ENCODE data around the gene PAN3. TPM values are rescaled to one million over a fixed set of nuclear protein-coding genes. Genes with fewer than 3 reads are reported as not detected.

Gene PAN3, protein sequence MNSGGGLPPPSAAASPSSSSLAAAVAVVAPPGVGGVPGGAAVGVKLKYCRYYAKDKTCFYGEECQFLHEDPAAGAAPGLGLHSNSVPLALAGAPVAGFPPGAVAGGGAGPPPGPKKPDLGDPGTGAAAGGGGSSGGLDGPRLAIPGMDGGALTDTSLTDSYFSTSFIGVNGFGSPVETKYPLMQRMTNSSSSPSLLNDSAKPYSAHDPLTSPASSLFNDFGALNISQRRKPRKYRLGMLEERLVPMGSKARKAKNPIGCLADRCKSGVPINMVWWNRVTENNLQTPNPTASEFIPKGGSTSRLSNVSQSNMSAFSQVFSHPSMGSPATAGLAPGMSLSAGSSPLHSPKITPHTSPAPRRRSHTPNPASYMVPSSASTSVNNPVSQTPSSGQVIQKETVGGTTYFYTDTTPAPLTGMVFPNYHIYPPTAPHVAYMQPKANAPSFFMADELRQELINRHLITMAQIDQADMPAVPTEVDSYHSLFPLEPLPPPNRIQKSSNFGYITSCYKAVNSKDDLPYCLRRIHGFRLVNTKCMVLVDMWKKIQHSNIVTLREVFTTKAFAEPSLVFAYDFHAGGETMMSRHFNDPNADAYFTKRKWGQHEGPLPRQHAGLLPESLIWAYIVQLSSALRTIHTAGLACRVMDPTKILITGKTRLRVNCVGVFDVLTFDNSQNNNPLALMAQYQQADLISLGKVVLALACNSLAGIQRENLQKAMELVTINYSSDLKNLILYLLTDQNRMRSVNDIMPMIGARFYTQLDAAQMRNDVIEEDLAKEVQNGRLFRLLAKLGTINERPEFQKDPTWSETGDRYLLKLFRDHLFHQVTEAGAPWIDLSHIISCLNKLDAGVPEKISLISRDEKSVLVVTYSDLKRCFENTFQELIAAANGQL
- 4.6 to 8.9 TPM (median 8.7 TPM) in 5 replicates for total RNA-seq (2022; extraction: Qiagen RNA extraction; ENCODE audit: low read depth)

DNA sequence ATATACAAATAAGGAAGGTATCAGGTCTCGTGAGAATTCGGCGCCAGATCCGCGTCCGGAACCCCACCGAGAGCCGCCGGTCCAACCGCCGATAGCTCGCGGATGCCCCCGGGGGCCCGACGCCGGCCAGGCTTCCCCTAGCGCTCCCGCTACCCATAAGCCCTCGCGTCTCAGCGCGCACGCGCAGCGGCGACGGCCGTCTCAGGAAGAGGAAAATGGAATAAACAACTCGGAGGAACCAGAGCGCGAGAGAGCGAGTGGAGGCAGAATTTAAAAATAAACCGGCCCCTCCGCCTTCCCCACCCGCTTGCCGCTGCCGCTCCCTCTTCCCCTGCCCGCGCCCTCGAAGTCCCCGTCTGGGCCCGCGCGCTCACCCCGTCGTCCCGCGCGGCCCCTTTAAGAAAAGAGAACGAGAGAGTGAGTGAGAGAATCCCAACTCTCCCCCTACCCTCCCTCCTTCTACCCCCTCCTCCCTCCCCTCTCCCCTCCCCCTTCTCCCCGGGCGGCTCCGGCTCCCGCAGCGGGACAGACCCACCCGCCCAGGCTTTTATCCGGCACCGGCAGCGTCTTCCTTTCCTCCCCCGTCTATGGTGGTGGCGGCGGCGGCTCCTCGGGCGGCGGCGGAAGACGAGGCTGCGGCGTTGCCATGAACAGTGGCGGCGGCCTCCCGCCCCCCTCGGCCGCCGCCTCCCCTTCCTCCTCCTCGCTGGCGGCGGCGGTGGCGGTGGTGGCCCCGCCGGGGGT is at the start of gene PAN3:
Gene PAN3, plus strand, starts transcription at position 534 of the 744 bp plus-strand sequence. Its CDS starts 113 bp downstream, at position 647.

DNA sequence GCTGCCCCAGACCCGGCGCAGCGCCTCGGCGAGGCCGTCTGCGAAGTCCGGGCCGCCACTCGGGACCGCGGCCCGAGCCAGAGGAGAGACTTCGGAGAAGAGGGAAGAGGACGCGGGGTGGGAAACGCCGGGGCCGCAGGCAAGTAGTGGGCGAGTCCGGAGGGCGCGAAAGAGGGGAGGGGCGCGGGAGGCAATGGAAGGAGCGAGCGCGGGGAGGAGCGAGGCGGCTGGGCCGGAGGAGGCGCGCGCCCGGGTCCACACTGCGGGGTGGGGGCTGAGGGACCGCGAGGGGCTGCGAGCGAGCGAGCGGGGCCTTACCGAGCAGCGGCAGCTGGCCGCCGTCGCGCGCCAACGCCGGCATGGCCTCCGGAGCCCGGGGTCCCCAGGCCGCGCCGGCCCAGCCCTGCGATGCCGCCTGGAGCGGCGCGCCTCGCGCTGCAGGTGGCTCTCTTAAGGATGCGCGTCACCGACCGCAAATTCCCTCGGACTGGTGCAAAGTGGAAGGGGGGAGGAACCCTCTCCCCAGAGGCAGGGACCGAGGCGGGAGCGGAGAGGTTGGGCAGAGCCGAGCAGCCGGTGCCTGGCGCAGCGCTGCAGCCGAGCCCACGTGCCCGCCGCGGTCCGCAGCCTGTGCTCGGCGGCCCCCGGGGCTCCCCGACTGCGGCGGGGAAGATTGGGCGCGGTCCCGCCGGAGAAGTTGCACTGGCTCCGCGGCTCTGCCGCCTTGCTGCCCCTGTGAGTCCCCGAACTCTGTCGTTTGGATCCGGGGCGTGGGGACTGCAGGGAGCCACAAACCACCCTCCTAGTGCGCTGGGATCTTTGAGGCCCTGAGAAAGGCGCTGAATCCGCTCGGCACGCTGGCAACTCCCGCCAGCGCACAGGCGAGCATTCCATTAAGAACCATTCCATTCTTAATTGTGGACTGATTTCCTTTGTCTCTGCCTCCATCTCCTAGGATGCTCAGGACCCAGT is 37.9 kb upstream of the PAN3 start, which contains the start of gene FLT3:
Gene FLT3, minus strand, starts transcription at position 427 of the 972 bp plus-strand sequence. Its CDS starts 66 bp downstream, at position 361.

Other genes with a start within 250 kb of the PAN3 start
- gene PDX1, start 218.5 kb upstream of the PAN3 start, total RNA-seq (2022; extraction: Qiagen RNA extraction; ENCODE audit: low read depth) = 0.06 to 0.13 TPM (median 0.12 TPM) in 4 of 5 replicates, not detected in the other
- 0.64 to 1.4 TPM (median 0.78 TPM) in 5 replicates for gene CDX2, start 169.2 kb upstream of the PAN3 start, total RNA-seq (2022; extraction: Qiagen RNA extraction; ENCODE audit: low read depth)
- not detected in 5 replicates for gene URAD, start 149.9 kb upstream of the PAN3 start, total RNA-seq (2022; extraction: Qiagen RNA extraction; ENCODE audit: low read depth)
- not detected in 5 replicates for gene FLT3, start 38.0 kb upstream of the PAN3 start, total RNA-seq (2022; extraction: Qiagen RNA extraction; ENCODE audit: low read depth)

All from A549 treated with RU486 at 1 μM for 4 hours (cell line).